ENCODE results near the gene SLC12A1.
A peak's percentile ranks its signal among the peaks of the same experiment; 100 is the strongest.

SLC12A1 gene

DNA sequence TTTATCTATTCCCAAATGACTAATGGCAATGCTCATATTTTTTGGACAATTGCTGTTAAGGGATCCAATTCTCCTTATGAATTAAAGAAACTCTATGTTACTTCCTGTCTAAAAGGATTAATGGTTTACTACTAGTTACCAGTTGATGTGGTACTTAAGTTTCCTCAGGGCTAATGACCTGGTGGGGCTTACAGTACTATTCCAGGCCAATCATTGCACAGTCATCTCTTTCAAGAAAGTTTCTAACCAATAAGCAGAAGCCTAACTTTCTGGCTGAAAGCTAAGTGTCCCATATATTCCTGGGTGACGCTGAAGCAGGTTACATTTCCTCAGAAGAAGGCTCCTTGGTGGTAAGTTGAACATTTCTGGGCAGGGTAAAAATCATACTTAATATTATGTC lies at the start of gene SLC12A1:
Gene SLC12A1, plus strand, starts transcription at position 322 of the 400 bp plus-strand sequence. CDS start 1,418 bp downstream, outside the sequence.
- DNase-seq (ENCODE audit: low spot score), result no peak

DNA sequence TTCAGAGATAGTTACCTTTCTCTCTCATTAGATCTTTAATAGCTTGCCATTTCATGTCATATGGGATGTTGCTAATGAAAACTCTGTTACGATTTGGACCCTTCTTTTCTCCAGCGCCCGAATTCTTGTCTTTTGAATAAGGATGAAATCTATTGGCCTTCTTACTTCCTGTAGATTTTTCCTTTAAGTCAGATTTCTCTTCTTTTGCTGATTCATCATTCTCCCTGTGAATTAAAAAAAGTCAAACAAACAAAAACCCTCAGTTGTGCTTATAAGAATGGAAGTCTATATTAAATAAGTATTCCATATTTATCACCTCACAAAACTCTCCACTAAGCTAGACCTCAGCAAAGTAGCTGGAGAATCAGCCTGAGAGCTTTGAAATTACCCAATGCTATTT lies 37.5 kb upstream of the SLC12A1 start:
- no peak for DNase-seq (ENCODE audit: low spot score)

DNA sequence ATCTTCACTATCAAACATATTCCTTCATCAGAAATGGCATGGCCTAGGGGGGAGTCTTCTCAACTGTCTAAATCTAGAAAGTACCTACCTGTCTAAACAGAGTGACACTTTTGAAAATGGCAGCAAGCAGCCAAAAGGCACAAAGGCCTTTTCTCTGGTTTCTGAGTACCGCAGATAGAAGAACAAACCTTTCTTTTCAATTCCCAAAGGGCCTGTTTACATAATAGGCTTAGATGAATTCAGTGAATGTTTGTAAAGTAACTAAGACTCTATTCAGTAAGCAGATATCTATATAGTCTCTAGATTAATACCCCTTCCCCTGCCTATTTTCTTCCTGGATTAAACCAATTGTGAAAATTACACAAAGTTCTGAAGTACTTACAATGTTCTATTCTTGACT lies 35.1 kb upstream of the SLC12A1 start:
- DNase-seq (ENCODE audit: low spot score), result no peak

DNA sequence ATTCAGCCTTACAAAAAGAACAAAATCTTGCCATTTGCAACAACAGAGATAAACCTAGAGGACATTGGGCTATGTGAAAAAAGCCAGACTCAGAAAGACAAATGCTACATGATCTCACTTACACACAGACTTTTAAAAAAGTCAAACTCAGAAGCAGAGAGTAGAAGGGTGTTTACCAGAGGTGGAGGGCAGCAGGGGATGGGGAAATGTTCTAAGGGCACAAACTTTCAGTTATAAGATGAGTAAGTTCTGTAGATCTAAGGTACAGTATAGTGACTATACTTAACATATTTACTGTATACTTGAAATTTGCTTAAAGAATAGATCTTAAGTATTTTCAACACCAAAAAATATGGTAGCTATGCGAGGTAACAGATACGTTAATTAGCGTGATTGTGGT lies 31.0 kb upstream of the SLC12A1 start:
- DNase-seq (ENCODE audit: low spot score), result no peak

DNA sequence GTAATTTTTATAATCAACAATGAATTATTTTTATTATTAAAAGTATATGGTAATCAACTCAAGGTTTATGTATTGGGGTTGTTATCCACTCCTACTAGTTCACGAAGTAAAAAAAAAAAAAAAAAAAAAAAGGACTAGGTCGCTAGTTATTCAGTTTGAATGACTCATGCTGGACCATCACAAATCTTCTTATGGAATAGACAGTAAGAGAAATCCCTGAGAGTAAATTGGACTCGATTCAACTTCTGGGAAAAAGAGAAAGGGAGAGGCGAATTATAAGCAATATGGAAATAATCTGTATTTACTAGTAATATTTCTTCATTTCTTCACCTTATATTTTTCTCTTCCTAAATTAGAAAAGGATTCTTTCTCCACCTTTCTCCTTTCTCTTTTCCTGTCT lies 30.0 kb upstream of the SLC12A1 start:
- DNase-seq (ENCODE audit: low spot score), result no peak

DNA sequence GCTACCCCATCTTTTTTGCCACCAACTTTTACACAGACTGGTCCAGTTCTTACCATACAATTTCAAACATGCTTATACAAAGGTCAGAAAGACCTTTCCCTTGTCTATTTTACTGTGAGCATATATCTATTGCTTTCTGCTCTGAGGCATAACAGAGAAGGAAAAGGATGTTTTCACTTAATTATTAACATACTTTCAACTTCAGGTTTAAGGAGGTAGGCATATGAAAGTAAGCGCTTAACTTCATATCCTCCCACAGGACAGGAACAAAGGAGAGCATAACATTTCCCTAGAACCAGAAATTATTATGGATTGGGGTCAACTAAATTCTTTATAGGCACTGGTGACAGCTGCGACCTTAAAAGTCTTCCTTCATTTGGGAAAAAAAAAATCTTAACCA lies 29.1 kb upstream of the SLC12A1 start:
- no peak for DNase-seq (ENCODE audit: low spot score)

DNA sequence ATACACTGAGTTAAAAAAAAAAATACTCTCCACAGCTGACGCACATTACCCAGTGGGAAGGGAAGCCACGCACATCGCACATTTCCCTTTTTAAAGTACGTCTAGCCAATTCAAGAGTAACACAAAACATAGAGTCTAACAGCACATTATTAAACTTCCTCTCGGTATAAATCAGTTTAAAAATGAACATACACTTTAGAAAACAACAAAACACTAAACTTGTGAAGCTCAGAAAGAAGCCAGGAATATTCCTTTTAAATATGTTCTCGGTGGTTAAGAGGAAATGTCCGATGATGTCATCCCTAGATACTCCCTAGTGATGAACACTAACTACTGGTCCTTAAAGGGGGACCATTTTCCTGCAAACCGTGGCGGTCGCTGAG lies 28.7 kb upstream of the SLC12A1 start:
- no peak for DNase-seq (ENCODE audit: low spot score)

DNA sequence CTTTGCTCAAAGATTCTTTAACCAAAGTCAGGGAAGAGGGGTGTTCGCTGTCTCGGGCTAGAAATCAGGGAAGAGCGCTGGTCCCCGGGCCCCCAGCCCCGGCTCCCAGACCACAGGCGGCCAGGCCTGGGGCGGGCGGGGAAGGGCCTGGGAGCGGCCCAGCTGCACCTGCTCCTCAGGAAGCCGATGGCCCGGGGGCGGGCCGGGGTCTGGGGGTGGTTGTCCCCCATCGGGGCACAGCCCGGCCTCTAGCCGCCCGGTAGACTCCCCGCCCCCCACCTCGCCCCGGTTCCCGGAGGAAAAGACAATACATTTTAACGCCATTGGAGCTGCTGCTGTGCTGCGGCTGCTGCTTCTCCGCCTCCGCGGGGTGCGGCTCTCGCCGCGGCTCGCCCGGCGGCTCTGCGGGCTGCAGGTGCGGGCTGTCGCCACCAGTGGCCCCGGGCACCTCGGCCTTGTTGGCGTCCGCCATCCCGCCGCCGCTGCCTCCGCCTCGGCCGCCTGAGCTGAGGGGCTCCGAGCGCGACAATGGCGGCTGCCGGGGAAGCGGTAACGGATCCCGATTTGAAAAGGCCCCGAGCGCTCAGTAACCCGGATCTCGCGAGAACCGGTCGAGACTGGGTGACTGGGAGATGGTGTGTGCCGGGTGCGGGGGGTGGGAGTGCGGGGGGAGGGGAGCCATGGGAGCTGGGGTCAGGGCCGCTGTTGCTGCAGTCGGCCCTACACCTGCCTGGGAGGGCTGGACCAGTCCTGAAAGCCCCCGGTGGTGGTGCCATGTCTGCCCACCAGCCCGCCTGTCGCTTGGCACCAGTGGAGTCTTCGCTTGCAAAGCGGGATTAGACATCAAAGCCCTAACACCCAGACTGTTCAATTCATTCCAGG lies 28.1 kb upstream of the SLC12A1 start, which contains the start of gene MYEF2:
Gene MYEF2, minus strand, starts transcription at position 530 of the 882 bp plus-strand sequence. Its CDS starts 58 bp downstream, at position 472.
- no peak for DNase-seq (ENCODE audit: low spot score)

DNA sequence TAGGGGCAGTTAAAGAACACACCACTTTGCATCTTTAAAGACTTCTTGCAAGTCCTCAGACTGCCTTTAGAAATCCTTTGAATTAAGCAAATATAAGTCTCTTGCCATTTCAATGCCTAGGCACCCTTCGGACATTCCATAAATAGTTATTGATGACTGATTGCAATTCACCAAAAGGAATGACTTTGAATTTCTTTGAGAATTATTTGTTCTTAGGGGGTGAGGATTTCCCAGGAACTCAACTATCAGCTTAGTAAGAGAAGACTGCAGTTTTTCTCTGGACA lies 27.5 kb upstream of the SLC12A1 start:
- DNase-seq (ENCODE audit: low spot score), result no peak

DNA sequence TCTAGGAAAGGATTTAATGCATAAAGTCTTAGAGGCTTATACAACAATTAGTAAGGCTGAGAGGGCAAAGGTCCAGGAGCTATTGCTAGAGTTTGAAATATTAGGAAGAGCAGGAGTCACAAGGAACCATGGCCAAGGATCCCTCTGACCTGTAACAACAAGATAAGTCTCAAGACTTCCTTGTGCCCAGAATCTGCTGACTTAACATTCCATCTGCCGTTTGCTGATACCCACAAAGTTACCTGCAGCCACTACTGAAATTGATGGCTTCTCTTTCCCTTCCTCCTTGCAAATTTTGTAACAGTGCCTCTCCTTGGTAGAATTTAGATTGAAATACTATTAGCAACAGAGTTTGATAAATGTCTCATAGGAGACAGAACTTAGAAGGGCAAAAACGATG lies 23.4 kb upstream of the SLC12A1 start:
- DNase-seq (ENCODE audit: low spot score), result no peak

DNA sequence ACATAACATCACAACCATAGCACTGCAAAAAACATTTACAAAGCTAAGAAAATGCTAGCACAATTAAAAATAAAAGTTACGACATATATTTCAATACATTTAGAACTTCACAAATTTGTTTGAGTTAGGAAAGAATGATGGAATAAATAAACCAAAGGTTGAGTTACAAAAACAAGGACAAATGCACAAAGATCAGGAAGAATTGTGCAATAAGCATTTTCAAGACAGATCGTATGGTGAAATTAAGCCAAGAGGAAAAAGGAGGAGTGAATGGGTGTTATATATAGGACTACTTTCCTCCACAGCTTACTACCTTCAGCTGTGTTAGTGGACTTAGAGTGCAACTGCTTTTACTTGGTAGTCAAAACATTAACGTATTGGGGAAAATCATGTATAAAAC lies 20.6 kb upstream of the SLC12A1 start:
- no peak for DNase-seq (ENCODE audit: low spot score)

DNA sequence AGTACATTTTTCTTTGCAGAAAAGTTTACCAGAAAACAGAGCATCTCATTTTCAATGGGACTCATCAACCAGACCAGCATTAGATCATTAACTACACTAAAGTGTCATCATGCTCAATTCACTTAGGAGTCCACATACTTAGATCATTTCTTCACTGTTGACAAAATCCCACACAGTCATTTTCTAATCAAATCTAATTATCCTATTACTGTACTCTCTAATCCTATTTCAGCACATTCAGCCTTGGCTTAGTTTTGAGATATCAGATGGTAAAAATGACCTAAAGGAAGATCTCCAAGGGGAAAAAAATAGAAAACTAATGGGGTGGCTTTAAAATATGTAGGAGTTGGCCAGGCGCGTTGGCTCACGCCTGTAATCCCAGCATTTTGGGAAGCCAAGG lies 19.8 kb upstream of the SLC12A1 start:
- no peak for DNase-seq (ENCODE audit: low spot score)

DNA sequence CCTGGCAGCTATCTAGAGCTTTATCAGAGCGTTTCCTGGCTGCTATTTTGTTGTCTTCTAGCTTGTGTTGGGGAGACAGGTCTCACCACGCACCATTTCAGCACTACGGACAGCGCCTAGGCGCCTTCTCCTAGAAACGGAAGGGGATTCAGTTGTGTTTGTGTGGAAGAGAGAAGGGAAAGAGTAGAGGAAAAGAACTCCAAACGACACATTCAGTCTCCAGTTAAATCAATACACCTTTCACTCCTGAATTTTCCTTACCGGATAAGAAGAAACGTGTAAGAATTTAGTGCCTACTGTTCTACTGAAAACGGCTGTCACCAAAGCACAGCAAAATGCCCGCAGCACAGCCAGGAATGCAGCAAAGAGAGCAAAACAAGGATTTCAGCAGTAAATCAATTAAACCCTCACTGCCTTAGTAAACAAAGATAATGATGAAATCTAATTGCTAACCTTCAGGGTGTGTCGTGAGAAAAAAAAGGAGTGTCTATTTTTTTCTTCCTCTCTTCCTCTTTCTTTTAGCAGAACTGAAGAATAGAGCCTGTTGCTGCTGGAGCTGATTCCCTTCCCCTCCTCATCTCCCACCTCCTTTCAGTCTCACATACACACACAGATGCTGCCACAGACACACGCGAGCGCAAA lies 15.0 kb upstream of the SLC12A1 start:
- peak; percentile 52 for DNase-seq (ENCODE audit: low spot score)

DNA sequence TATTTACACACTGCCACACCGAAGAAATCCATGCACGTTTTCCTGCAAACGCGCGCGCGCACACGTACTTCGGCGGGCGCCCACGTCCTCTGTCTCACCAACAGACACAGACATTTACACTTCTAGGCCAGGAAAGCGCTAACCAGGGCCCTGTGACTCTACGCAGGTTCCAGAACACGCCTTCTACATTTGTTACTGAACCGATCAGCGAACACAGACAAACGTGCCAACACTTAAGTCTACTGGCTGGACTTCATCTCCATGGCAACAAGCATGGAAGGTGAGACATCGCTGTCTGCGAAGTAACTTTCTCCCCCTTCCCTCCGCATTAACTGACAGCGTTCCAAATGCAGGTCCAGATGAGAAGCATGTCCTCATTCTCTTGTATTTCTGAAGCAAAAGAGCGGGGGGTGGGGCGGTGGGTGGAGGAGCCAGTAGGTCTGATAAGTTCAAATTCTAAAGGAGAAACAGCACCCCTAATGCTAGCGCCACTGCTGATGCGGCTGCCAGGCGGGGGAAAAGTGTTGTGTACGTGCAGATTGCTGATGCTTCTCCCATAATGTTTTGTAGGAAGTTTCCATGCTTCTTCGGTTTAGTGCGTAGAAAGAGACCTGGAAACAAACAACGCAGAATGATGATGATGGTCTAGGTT lies 14.4 kb upstream of the SLC12A1 start, which contains the start of gene CTXN2:
Gene CTXN2, plus strand, starts transcription at position 92 of the 652 bp plus-strand sequence. CDS start 9,636 bp downstream, outside the sequence.
- no peak for DNase-seq (ENCODE audit: low spot score)

DNA sequence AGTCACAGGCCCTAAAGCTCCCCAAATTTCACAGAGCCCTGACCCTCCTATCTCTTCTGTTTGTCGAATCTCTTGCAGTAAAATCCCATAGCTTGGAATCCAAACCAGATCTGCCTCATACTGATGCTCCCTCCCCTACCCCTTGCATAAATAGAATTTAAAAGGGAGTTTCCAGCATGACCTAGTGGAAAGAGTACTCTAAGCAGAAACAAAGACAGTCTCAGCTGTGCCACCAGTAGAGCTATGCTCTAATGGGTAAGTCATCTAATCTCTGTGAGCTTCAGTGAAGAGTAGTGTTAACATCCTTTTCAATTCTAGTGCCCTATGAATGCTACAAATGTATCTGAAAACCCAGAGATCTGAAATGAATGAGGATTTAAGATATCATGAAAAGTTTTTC lies 4.0 kb upstream of the SLC12A1 start:
- no peak for DNase-seq (ENCODE audit: low spot score)

DNA sequence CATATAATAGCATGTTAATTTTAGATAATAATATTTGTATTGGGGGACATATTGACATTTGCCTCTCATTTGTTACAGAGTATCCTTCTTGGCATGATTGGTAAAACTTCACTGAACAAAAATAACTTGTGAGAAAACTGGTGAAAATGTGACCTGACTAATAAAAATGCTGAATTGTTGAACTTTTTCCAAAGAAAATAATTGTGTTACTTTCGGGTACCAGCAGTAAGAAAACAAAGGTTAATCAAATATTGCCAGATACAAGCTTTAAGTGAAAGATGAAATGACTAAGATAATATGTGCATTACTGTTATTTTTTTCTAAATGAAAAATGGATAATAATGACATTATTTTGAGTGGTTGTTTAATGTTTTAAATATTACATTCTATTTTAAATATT lies 15.2 kb downstream of the SLC12A1 start:
- no peak for DNase-seq (ENCODE audit: low spot score)

DNA sequence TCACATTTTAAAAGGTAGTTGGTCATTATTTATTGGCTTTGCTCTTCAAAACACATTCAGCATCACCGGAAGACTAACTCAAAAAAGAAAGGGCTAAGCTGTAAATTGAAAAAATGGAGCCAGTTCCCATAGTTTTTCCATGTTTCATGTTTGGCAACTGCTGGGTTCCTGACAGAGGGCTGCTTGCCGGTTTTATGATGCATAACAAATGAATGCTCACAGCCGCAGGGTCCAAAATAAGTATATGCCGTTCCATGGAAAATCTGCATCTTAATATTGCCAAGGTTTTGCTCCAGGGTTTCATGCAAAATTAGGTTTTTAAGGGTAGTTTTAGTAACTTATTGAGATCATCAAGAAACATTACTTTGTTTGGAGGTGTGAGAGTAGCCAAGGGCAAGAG lies 15.8 kb downstream of the SLC12A1 start:
- no peak for DNase-seq (ENCODE audit: low spot score)

DNA sequence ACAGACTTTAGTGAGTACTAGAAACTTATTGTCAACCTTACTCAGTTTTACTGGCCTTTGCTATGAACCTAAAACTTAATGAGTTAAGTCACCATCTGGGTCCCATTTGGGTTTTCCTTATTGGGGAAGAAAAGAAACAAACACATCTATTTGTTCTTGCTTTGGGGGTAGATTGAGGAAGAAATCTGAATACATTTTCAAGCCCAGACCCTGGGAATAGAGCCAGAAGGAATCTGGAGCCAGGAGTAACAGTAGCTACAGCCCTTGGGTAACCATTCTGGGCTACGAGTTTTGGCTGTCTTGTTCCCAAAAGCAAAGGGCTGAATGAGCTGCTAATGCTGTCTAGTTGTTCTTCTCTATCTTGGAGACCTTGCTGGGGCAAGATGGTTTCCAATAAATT lies 16.5 kb downstream of the SLC12A1 start:
- DNase-seq (ENCODE audit: low spot score), result no peak

DNA sequence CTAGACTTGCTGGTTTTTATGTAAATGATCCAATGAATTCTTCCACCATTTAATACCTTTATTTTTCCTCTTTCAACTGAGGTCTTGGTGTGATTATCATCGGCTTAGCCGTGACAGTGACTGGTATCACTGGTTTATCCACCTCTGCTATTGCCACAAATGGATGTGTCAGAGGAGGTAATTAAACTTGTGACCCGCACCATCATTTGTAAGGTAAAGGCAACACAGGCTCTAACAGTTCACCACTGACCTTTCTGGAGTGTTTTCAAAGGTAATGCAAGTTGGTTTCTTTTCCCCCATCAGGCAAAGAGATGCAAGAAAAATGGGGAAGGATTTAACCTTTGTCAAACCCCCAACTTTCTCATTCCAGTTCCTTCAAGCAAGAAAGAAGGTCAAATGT lies 19.7 kb downstream of the SLC12A1 start:
- no peak for DNase-seq (ENCODE audit: low spot score)

DNA sequence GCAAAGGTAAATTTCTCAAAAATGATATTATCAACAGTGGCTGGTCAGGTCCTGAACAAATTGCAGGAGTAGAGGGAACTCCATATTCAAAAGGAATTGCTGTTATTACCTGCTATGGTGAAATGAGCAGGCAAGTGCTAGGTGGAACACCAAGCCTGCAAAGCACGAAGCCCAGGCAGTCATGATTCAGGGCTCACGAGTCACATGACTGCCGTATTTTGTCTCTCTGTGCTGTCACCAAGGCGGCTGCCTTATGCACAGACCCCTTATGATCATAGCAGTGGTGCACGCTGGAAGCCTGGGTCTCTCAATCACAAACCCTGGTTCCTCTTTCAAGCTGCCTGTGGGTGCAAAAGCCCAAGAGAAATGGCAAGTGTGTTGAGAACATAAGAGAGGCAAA lies 24.4 kb downstream of the SLC12A1 start:
- DNase-seq (ENCODE audit: low spot score), result no peak

DNA sequence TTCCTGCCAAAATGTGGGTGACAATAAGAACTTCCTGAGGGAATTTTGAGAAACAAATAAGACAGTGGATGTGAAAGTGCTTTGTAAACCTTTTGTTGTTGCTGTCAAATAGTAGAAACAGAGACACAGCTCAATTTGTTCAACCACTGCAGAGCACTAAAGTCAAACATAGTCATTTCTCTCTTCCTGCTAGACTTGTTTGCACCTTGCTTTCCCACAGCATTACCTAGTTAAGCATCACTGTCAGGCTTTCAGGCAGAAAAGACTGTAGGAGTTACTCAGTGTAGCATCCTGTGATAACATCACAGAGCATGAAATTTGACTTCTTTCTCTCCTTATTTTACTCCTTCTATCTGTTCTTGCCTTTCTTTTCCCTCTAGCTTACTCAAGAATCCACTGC lies 27.1 kb downstream of the SLC12A1 start:
- DNase-seq (ENCODE audit: low spot score), result no peak

DNA sequence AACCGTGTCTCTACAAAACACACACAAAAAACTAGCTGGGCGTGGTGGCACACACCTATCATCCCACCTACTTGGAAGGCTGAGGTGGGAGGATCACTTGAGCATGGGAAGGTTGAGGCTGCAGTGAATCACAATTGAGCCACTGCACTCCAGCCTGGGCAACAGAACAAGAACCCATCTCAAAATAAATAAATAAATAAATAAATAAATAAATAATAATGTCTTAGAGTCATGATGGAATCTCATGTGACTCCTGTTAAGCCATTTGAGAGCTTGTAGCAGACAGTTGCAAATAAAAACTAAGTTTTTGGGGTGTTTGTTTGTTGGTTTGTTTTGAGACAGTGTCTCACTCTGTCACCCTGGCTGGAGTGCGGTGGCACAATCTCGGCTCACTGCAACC lies 33.2 kb downstream of the SLC12A1 start:
- DNase-seq (ENCODE audit: low spot score), result no peak

DNA sequence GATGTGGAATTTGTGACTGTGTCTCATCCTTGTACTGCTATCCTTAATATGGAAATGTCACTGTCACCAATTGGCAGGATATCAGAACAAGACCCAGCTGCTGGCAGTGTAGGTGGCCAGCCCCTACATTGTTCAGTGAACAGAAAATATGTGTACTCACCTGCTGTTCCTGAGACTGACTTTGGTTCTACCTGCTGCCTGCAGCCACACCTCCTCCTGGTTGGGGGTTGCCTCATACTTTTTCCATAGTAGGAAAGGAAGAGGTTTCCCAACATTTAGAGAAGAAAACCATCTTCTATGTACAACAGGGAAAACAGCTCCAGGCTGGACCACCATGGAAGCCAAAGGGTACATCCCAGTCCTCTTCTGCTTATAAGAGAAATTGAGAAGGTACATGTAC lies 35.9 kb downstream of the SLC12A1 start:
- no peak for DNase-seq (ENCODE audit: low spot score)

Measured in RKO (cell line).